CD14-positive monocyte (primary cell): ENCODE results near the gene MRTFB. TPM values are rescaled to one million over a fixed set of nuclear protein-coding genes. Genes with fewer than 3 reads are reported as not detected.

Experiments used
- DNase-seq, 3 donors: peaks; one replicate each; pipeline ENCODE4 v3.0.0-alpha.2; 2011 to 2022
- H2AFZ ChIP-seq: 2 replicates; pipeline ENCODE4 v1.6.0; 2012; ENCODE audit warnings: mild to moderate bottlenecking, low read depth, low read length, inconsistent platforms; ENCODE audit not compliant: insufficient read depth, poor library complexity, severe bottlenecking
- H3K27ac ChIP-seq, 2 donors: 1 replicate in 1 of 2; 2 replicates in 1 of 2; pipeline ENCODE4 v1.5.1; 2012 to 2013; ENCODE audit warnings: low read length in 2 of 2, control low read depth in 1 of 2, inconsistent platforms in 1 of 2, low read depth in 1 of 2, mild to moderate bottlenecking in 1 of 2
- H3K27me3 ChIP-seq, 2 donors: one replicate each; pipeline versions ENCODE4 v1.6.0 to v1.6.1; 2011 to 2013; ENCODE audit warnings: low read length in 2 of 2; ENCODE audit not compliant: control insufficient read depth in 2 of 2, insufficient read depth in 2 of 2
- H3K36me3 ChIP-seq, 2 donors: replicated peaks in 1 of 2; 1 replicate in 1 of 2; 2 replicates in 1 of 2; pipeline versions ENCODE4 v1.5.1 to v1.6.1; 2012 to 2013; ENCODE audit warnings: low read length in 2 of 2, control low read depth in 1 of 2, inconsistent platforms in 1 of 2, mild to moderate bottlenecking in 1 of 2; ENCODE audit not compliant: insufficient read depth in 2 of 2, control insufficient read depth in 1 of 2
- H3K4me1 ChIP-seq, 2 donors: 1 replicate in 1 of 2; 2 replicates in 1 of 2; pipeline versions ENCODE4 v1.5.1 to v1.6.1; 2012 to 2013; ENCODE audit warnings: low read length in 2 of 2, control low read depth in 1 of 2, inconsistent platforms in 1 of 2, mild to moderate bottlenecking in 1 of 2, moderate library complexity in 1 of 2; ENCODE audit not compliant: insufficient read depth in 2 of 2, control insufficient read depth in 1 of 2
- H3K4me2 ChIP-seq: replicated peaks from 2 replicates; pipeline ENCODE3; 2012; ENCODE audit warnings: low read length, moderate library complexity, mild to moderate bottlenecking; ENCODE audit not compliant: poor library complexity, severe bottlenecking; ENCODE audit errors: extremely low read depth
- H3K4me3 ChIP-seq, 3 experiments: fragments of 200-600 bp in 1 of 3; sonication (generic) in 1 of 3; replicated peaks in 1 of 3; 1 replicate in 2 of 3; 2 replicates in 1 of 3; pipeline ENCODE4 v1.5.1; 2011 to 2013; ENCODE audit warnings: low read length in 3 of 3, mild to moderate bottlenecking in 3 of 3, control low read depth in 2 of 3, low read depth in 2 of 3, inconsistent platforms in 1 of 3, moderate library complexity in 1 of 3
- H3K79me2 ChIP-seq: 2 replicates; pipeline ENCODE4 v1.6.0; 2012; ENCODE audit warnings: mild to moderate bottlenecking, control low read depth, inconsistent platforms, low read length, moderate library complexity; ENCODE audit not compliant: insufficient read depth
- H3K9ac ChIP-seq: 2 replicates; pipeline ENCODE4 v1.6.0; 2017; ENCODE audit warnings: low read length, mild to moderate bottlenecking; ENCODE audit not compliant: insufficient read depth, poor library complexity, severe bottlenecking
- H3K9me3 ChIP-seq, 2 donors: replicated peaks in 1 of 2; 1 replicate in 1 of 2; 2 replicates in 1 of 2; pipeline versions ENCODE4 v1.5.1 to v1.6.1; 2012 to 2013; ENCODE audit warnings: low read length in 2 of 2, control low read depth in 1 of 2; ENCODE audit not compliant: control insufficient read depth in 1 of 2, insufficient read depth in 1 of 2
- H4K20me1 ChIP-seq: 2 replicates; pipeline ENCODE4 v1.6.0; 2012; ENCODE audit warnings: mild to moderate bottlenecking, low read length, control low read depth, moderate library complexity; ENCODE audit not compliant: insufficient read depth
- H3K27ac Mint-ChIP-seq, 7 donors: one replicate each; pipeline ENCODE4 v1.8.0; 2020; ENCODE audit warnings: mild to moderate bottlenecking in 7 of 7, mixed read lengths in 7 of 7, moderate library complexity in 6 of 7, inconsistent platforms in 2 of 7
- H3K27me3 Mint-ChIP-seq, 3 donors: one replicate each; pipeline ENCODE4 v1.8.0; 2021 to 2022; ENCODE audit warnings: low read depth in 3 of 3, mild to moderate bottlenecking in 3 of 3, mixed read lengths in 3 of 3, moderate library complexity in 3 of 3, inconsistent platforms in 1 of 3
- H3K36me3 Mint-ChIP-seq, 2 donors: one replicate each; pipeline ENCODE4 v1.8.0; 2020; ENCODE audit warnings: mixed read lengths in 2 of 2, inconsistent platforms in 1 of 2, mild to moderate bottlenecking in 1 of 2
- H3K4me1 Mint-ChIP-seq: one replicate; pipeline ENCODE4 v1.8.0; 2020; ENCODE audit warnings: mild to moderate bottlenecking, mixed read lengths
- H3K4me3 Mint-ChIP-seq, 2 donors: one replicate each; pipeline ENCODE4 v1.8.0; 2020; ENCODE audit warnings: mild to moderate bottlenecking in 2 of 2, mixed read lengths in 2 of 2, moderate library complexity in 1 of 2
- H3K9me3 Mint-ChIP-seq, 7 donors: one replicate each; pipeline ENCODE4 v1.8.0; 2020 to 2022; ENCODE audit warnings: mixed read lengths in 7 of 7, mild to moderate bottlenecking in 6 of 7, moderate library complexity in 6 of 7, inconsistent platforms in 2 of 7
- WGBS: methylation state at CpG from one replicate; pipeline ENCODE4 v1.1.5; 2013; ENCODE audit warnings: missing lambda C conversion rate; ENCODE audit not compliant: insufficient coverage; 5-methylcytosine and 5-hydroxymethylcytosine counted together
- intact Hi-C, 2 donors: fragments of 100-400 bp; cut with micrococcal nuclease; formaldehyde crosslinking; loops; one replicate each; pipeline versions ENCODE4 v1.15.0 to v1.15.1; 2023
- polyA plus RNA-seq, 3 donors: library from polyadenylated mRNA; depleted of rRNA in 1 of 3; unstranded in 2 of 3; stranded (reverse) in 1 of 3; fragments of 300-500 nt in 2 of 3; fragments of >200 nt in 1 of 3; fragmentation: Illumina TruSeq in 2 of 3; gene quantifications; 1 replicate in 2 of 3; 2 replicates in 1 of 3; pipeline ENCODE4 v1.2.3, GENCODE V29; 2012 to 2021
- TF ChIP-seq, protein P1 (sequence below): fragments of 200-600 bp; IDR thresholded peaks from one replicate; pipeline ENCODE4 v1.8.0; 2022; ENCODE audit warnings: antibody characterized with exemption, mild to moderate bottlenecking

The MRTFB gene
- polyA plus RNA-seq, 3 donors: 0.69 to 1.4 (median 0.87) TPM

DNA sequence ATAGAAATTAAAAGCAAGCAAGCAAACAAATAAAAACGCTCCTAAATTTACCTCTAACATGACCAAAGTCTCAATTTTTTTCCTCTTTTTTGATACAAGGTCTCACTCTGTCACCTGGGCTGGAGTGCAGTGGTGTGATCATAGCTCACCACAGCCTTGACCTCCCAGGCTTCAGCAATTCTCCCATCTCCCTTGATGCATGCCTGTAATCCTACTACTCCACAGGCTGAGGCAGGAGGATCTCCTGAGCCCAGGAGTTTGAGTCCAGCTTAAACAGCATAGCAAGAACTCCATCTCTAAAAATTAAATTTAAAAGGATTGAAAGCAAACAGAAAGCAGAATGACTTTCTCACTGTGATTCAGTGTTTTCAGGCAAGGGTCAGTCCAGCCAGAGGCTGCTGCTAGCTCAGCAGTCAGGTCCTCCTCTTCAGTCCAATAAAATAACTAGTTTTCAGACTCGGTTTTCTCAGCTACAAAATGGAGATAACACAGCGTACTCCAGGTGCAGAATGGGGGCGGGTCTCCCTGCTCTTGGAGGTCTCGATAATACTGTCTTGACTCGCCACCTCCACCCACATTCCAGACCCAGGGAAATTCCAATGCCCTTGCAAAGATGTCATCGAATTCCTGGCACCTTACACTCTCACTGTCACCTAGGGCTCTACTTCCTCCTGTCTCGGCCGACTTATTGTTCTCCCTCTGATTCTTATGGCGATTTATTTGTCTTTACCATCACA lies 20.7 kb upstream of the MRTFB start:
- no peak for DNase-seq
- Histone ChIP-seq H3K4me2 (no peak overlapping the region), H3K9me3 (no peaks in the 10 kb centered on the region), H3K36me3 (no peaks in the 10 kb centered on the region), H3K79me2 (no peaks in the 10 kb centered on the region), H3K9ac (no peak overlapping the region), H3K4me1 (no peaks in the 10 kb centered on the region), H3K27me3 (no peaks in the 10 kb centered on the region), H2AFZ (no peak overlapping the region), H3K27ac (no peak overlapping the region), H3K4me3 (no peak overlapping the region), H4K20me1 (no peaks in the 10 kb centered on the region)
- H3K9me3 Mint-ChIP-seq: no peaks in the 10 kb centered on the region
- no peak overlapping the region for H3K27ac Mint-ChIP-seq
- no peak overlapping the region for H3K4me3 Mint-ChIP-seq
- peaks cover 2 to 6% (median 4%) of the 10 kb centered on the region in 3 donors for H3K27me3 Mint-ChIP-seq
- intact Hi-C loops: no loop called here
- no peaks in the 10 kb centered on the region for H3K4me1 Mint-ChIP-seq
- H3K36me3 Mint-ChIP-seq: no peaks in the 10 kb centered on the region
- 72% methylated on average over 7 of the region's 10 CpGs for WGBS
- TF ChIP-seq, protein P1, sequence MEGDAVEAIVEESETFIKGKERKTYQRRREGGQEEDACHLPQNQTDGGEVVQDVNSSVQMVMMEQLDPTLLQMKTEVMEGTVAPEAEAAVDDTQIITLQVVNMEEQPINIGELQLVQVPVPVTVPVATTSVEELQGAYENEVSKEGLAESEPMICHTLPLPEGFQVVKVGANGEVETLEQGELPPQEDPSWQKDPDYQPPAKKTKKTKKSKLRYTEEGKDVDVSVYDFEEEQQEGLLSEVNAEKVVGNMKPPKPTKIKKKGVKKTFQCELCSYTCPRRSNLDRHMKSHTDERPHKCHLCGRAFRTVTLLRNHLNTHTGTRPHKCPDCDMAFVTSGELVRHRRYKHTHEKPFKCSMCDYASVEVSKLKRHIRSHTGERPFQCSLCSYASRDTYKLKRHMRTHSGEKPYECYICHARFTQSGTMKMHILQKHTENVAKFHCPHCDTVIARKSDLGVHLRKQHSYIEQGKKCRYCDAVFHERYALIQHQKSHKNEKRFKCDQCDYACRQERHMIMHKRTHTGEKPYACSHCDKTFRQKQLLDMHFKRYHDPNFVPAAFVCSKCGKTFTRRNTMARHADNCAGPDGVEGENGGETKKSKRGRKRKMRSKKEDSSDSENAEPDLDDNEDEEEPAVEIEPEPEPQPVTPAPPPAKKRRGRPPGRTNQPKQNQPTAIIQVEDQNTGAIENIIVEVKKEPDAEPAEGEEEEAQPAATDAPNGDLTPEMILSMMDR: no peak

- no peaks in the 10 kb centered on the region for H3K27me3 ChIP-seq
- H3K27ac Mint-ChIP-seq: no peak overlapping the region
- no peaks in the 10 kb centered on the region for H4K20me1 ChIP-seq
- H3K4me3 Mint-ChIP-seq: no peak overlapping the region
- H3K4me3 ChIP-seq: no peak overlapping the region
- no peak overlapping the region for H3K4me2 ChIP-seq
- no peak for DNase-seq
- H3K9ac ChIP-seq: no peak overlapping the region
- no peaks in the 10 kb centered on the region for H3K4me1 ChIP-seq
- H2AFZ ChIP-seq: no peak overlapping the region
- H3K9me3 Mint-ChIP-seq: peaks cover 0 to 1% (median 0%) of the 10 kb centered on the region in 7 donors
- no peaks in the 10 kb centered on the region for H3K9me3 ChIP-seq
- H3K27me3 Mint-ChIP-seq: peaks cover 5 to 9% (median 6%) of the 10 kb centered on the region in 3 donors
- no peaks in the 10 kb centered on the region for H3K36me3 Mint-ChIP-seq
- H3K36me3 ChIP-seq: no peaks in the 10 kb centered on the region
- 89% methylated on average over 5 of the region's 5 CpGs for WGBS
- no peaks in the 10 kb centered on the region for H3K79me2 ChIP-seq
- TF ChIP-seq, protein P1: no peak
- H3K27ac ChIP-seq: no peak overlapping the region
- intact Hi-C loops: no loop called here
- H3K4me1 Mint-ChIP-seq: no peaks in the 10 kb centered on the region
Measured at GRCh38 chr16:14051103-14051729, 19.9 kb upstream of the MRTFB start.
